Right lobe of liver (tissue), 4 donors: ENCODE data around the gene EYA3.

Experiments used
- CTCF ChIP-seq, 4 donors: fragments of 200-600 bp in 3 of 4; fragments of 450-650 bp in 1 of 4; IDR thresholded peaks; one replicate each; pipeline versions ENCODE4 v1.5.1 to v1.8.0; 2016 to 2022; ENCODE audit warnings: antibody characterized with exemption in 4 of 4, mild to moderate bottlenecking in 2 of 4
- POLR2A ChIP-seq: fragments of 450-650 bp; IDR thresholded peaks from one replicate; pipeline ENCODE4 v1.6.1; 2017; ENCODE audit warnings: antibody characterized with exemption, mild to moderate bottlenecking
- donor health status: DM: no; HTN: no; CAD: no.
- donor health status: DM: no; HTN: no; CAD: no.
- donor health status: DM: no; HTN: yes; CAD: no.

GRCh38 chr1:28086651-28087050 is 1.8 kb downstream of the EYA3 start:
- TF ChIP-seq CTCF (IDR thresholded peaks at IDR 0.05), result no peak
- TF ChIP-seq POLR2A, result no peak
